Lower lobe of right lung (tissue), 2 donors: ENCODE measurements around the gene MRNIP. TPM values are rescaled to one million over a fixed set of nuclear protein-coding genes. Genes with fewer than 3 reads are reported as not detected.

Source experiments
- ATAC-seq, 2 donors: fragments of 200-7000 bp; cut with Tn5 transposase; one replicate each; pipeline ENCODE4 v1.9.1; 2020 to 2022; ENCODE audit warnings: mild to moderate bottlenecking in 2 of 2, moderate library complexity in 2 of 2
- DNase-seq: peaks from one replicate; pipeline ENCODE4 v3.0.0-alpha.2; 2020
- H3K27ac ChIP-seq: fragments of 200-600 bp; one replicate; pipeline ENCODE4 v1.8.0; 2022
- H3K27me3 ChIP-seq: fragments of 200-600 bp; one replicate; pipeline ENCODE4 v1.8.0; 2022; ENCODE audit warnings: low read depth
- H3K36me3 ChIP-seq: fragments of 200-600 bp; one replicate; pipeline ENCODE4 v1.8.0; 2022; ENCODE audit warnings: mild to moderate bottlenecking
- H3K4me1 ChIP-seq: fragments of 200-600 bp; one replicate; pipeline ENCODE4 v1.8.0; 2022
- H3K4me3 ChIP-seq: fragments of 200-600 bp; one replicate; pipeline ENCODE4 v1.8.0; 2022; ENCODE audit warnings: mild to moderate bottlenecking
- H3K9me3 ChIP-seq: fragments of 200-600 bp; one replicate; pipeline ENCODE4 v1.8.0; 2022
- CTCF ChIP-seq: fragments of 200-600 bp; IDR thresholded peaks from one replicate; pipeline ENCODE4 v1.8.0; 2022; ENCODE audit warnings: antibody characterized with exemption, mild to moderate bottlenecking
- intact Hi-C: fragments of 100-400 bp; cut with DNase I; formaldehyde crosslinking; loops from one replicate; pipeline ENCODE4 v1.11.0; 2022
- long read RNA-seq: library from polyadenylated mRNA; unstranded; transcript quantifications from one replicate; pipeline ENCODE4 v2.0.0, GENCODE V29; 2021
- total RNA-seq: library from RNA; stranded (reverse); fragmentation: NEBNext Ultra II Directional; extraction: Animal tissue kit (Norgen Biotek cat#: 25700); gene quantifications from one replicate; pipeline ENCODE4 v1.2.1, GENCODE V29; 2021
- donor health status: DM: no; HTN: yes; CAD: no; lungs with severe emphysema.

The MRNIP gene, protein sequence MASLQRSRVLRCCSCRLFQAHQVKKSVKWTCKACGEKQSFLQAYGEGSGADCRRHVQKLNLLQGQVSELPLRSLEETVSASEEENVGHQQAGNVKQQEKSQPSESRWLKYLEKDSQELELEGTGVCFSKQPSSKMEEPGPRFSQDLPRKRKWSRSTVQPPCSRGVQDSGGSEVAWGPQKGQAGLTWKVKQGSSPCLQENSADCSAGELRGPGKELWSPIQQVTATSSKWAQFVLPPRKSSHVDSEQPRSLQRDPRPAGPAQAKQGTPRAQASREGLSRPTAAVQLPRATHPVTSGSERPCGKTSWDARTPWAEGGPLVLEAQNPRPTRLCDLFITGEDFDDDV
- total RNA-seq: 25.0 TPM
- long read RNA-seq, full-length matches to known transcripts: 24 of 43 reads
- long read RNA-seq, partial matches to known transcripts: 3 of 43 reads
- long read RNA-seq, other reads (novel, unspliced or antisense): 16 of 43 reads

DNA sequence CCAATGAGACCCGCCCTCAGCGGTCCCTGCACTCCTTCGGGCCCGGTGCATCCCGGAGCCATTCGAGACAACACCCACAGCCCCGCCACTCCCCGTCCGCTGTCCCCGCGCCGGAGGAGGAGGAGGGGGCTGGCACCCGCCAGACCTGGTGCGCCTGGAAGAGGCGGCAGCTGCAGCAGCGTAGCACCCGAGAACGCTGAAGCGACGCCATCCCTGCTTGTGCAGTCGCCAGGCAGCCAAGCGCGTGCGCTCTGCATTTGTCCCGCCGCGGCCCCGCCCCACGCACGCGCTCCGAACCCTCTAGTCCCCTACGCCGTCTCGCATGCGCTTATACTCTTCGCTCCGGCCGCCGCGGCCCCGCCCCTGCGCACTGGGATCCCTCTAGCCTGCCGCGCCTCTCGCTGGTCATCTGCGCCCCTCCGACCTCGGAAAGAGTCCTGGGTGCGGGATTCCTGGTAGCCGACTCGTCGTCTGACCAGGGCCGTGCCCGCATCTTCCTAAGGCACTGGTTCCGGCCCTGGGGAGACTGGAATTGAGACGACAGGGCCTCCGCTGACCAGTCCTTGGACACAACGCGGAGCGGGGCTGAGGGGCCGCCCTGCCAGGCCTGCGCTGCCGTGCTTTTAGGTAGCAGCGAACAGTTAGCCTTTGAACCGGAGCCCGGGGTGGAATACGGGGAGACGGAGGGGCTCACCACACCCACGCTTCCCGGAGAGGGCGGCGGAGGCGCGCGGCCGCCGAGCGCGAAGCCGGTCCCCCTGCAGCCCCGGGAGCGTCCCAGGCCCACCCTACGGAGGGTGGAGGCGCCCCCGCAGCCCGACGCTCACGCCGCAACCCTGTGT is at the start of gene MRNIP:
Gene MRNIP (minus strand): TSS at position 232 of the 842 bp plus-strand sequence. CDS start 21 bp downstream, at position 211.
- H3K36me3 ChIP-seq: peaks cover 23% of the 10 kb centered on the region
- intact Hi-C loops: no loop called here
- ATAC-seq: peak; percentile 100
- DNase-seq: peak; percentile 99
- peaks cover 14% of the 10 kb centered on the region for H3K4me1 ChIP-seq
- H3K27ac ChIP-seq: peak within 1 kb of the TSS; percentile 83
- no peak for TF ChIP-seq CTCF
- H3K4me3 ChIP-seq: peak within 1 kb of the TSS; percentile 94
- H3K9me3 ChIP-seq: peaks cover 6% of the 10 kb centered on the region
- no peaks in the 10 kb centered on the region for H3K27me3 ChIP-seq

DNA sequence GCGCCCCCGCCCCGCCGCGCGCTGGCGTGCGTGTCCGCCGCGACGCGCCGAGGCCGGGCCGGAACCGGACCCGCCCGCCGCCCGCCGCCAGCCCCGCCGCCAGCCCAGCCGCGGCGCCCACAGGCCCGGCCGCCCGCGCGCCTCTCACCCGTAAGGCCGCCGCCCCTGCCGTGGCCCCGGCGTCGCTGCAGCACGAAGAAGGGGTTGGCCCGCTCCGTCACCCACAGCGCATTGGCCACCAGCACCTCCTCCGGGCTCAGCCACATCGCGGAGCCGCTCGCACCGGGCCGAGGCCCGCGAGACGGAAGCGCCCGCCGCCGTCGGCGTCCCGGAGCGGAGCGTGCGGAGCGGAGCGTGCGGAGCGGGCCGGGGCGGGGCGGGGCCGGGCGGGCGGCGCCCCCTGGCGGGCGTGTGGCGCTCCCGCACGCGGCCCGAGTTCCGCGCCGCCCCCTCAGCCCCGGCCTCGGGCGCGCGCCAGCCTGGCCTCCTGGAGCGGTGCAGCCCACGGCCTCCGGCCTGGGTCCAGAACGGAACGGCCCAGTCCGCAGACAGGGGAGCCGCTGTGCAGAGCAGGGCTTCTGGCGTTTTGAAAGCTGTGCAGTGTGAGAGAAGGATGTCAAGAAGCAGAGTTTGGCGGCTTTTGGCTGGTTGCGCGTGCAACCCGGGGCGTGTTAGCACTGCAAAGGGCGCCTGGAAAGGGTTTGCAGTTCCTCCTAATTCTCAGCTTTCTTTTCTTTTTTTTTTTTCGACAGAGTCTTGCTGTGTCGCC is 49.1 kb upstream of the MRNIP start, which contains the start of gene TBC1D9B:
Gene TBC1D9B (minus strand): TSS at position 342 of the 769 bp plus-strand sequence. CDS start 76 bp downstream, at position 266.
- H3K4me3 ChIP-seq: peak within 1 kb of the TSS; percentile 72
- H3K9me3 ChIP-seq: no peaks in the 10 kb centered on the region
- peak; percentile 38 for TF ChIP-seq CTCF
- DNase-seq (peak; percentile 82), ATAC-seq (peak; percentile 95)
- H3K36me3 ChIP-seq: peaks cover 21% of the 10 kb centered on the region
- intact Hi-C loops: no loop called here
- peak within 1 kb of the TSS; percentile 74 for H3K27ac ChIP-seq
- H3K27me3 ChIP-seq: no peaks in the 10 kb centered on the region
- peaks cover 30% of the 10 kb centered on the region for H3K4me1 ChIP-seq

DNA sequence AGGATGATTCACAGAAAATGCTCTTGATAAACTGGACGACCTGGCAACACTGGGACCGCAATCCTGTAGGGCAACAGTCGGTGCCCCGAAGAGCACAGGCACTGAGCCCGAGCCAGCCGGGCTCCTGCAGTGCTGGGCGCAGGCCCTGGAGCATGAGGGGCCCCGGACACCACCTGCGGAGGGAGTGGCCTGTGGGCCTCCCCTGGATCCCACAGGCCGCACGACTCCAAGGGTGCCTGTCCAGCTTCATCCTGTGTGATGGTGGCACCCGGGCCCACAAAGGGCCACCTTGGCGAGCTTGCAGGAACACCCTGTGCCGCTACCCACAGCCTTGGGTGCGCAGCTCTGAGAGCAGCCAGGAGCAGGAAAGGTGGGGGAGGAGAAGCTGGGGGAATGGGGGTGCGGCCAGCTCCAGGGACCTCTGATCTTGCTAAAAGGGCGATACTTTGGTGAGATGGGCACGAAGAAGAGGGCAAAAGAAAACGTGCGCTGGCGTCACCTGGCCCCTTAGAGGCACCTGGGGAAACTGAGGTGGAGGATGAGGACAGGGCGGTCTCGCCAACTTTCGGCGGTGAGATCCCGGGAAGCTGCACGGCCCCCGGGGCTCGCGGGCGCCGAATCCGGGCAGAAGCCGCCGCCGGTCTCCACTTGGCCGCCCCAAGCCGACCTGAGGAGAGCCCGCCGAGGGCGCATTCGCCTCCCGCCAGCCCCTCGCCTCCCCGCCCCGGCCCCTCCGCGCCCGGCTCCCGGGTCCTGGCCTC is 48.4 kb upstream of the MRNIP start:
- no peak for TF ChIP-seq CTCF
- H3K4me1 ChIP-seq: peaks cover 30% of the 10 kb centered on the region
- ATAC-seq: peak; percentile 19 to 36
- no peaks in the 10 kb centered on the region for H3K9me3 ChIP-seq
- H3K36me3 ChIP-seq: peaks cover 27% of the 10 kb centered on the region
- peak overlapping the region; percentile 72 for H3K4me3 ChIP-seq
- DNase-seq: peak; percentile 60
- intact Hi-C loops: no loop called here
- no peaks in the 10 kb centered on the region for H3K27me3 ChIP-seq
- peak overlapping the region; percentile 65 for H3K27ac ChIP-seq

GRCh38 chr5:179906294-179906794 is 47.7 kb upstream of the MRNIP start:
- H3K27ac ChIP-seq: peak overlapping the region; percentile 65
- no peaks in the 10 kb centered on the region for H3K27me3 ChIP-seq
- H3K9me3 ChIP-seq: no peaks in the 10 kb centered on the region
- no peak for TF ChIP-seq CTCF
- peaks cover 32% of the 10 kb centered on the region for H3K36me3 ChIP-seq
- H3K4me1 ChIP-seq: peaks cover 30% of the 10 kb centered on the region
- no peak for DNase-seq
- peak overlapping the region; percentile 72 for H3K4me3 ChIP-seq
- ATAC-seq: no peak
- intact Hi-C loops: no loop called here
